Measurements from ENCODE around the gene NKIRAS1. TPM values are rescaled to one million over a fixed set of nuclear protein-coding genes. Genes with fewer than 3 reads are reported as not detected.
A peak's percentile ranks its signal among the peaks of the same experiment; 100 is the strongest.

NKIRAS1 gene
- total RNA-seq, 1 donor = 5.1 TPM

DNA sequence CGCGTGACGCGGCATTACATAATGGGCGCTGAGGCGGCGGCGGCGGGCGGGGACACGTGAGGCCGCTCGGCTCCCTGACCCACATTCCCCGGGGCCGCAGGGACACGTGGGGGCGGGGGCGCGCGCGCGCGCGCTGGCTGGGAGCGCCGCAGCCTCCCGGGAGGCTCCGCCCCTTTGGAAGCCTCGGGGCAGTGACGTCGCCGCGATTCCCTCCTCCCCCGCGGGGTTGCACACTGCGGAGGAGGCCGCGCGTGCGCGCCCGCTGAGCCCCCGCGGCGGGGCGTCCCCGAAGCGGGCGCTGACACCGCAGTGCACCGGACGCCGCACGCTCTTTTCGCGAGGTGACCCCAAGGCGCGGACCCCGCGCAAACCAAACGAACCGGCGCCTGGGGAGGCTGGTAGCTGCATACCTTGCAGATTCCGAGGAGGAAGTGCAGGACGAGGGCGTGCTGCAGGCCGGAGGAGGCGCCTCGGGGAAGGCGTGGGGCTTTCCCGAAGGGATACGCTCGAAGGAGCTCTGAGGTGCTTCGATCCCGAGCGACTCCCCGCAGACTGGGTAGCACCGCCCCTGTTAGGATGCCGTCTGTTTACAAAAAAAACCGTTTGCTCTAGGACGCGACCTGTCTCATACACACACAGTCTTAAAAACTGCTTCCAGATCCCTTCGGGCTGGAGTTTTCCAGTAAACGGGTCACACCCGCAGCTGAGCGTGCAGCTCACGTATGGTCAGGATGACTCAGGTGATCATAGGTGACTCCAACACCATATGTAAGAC lies 29.3 kb upstream of the NKIRAS1 start:
- H3K27me3 ChIP-seq (ENCODE audit: insufficient read depth, low read length) = no peaks in the 10 kb centered on the region
- H3K4me3 ChIP-seq (ENCODE audit: low read length) = peak overlapping the region; percentile 88
- peaks cover 31% of the 10 kb centered on the region for H3K4me1 ChIP-seq (ENCODE audit: insufficient read depth, low read length)
- H3K9me3 ChIP-seq (ENCODE audit: low read depth, low read length) = no peaks in the 10 kb centered on the region

DNA sequence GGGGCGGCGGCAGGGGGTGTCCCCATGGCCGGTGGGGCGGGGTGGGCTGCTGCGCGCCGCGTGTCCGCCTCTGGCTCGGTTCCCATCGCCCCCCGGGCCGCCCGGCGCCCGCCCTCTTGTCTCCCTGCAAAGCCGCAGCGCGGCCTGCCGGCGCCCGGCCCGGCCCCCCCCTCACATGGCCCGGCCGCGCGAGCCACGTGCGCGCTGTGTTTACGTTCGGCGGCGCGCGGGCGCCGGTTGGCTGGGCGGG lies 28.8 kb upstream of the NKIRAS1 start:
- no peaks in the 10 kb centered on the region for H3K9me3 ChIP-seq (ENCODE audit: low read depth, low read length)
- H3K27me3 ChIP-seq (ENCODE audit: insufficient read depth, low read length) = no peaks in the 10 kb centered on the region
- peaks cover 31% of the 10 kb centered on the region for H3K4me1 ChIP-seq (ENCODE audit: insufficient read depth, low read length)
- peak overlapping the region; percentile 88 for H3K4me3 ChIP-seq (ENCODE audit: low read length)

DNA sequence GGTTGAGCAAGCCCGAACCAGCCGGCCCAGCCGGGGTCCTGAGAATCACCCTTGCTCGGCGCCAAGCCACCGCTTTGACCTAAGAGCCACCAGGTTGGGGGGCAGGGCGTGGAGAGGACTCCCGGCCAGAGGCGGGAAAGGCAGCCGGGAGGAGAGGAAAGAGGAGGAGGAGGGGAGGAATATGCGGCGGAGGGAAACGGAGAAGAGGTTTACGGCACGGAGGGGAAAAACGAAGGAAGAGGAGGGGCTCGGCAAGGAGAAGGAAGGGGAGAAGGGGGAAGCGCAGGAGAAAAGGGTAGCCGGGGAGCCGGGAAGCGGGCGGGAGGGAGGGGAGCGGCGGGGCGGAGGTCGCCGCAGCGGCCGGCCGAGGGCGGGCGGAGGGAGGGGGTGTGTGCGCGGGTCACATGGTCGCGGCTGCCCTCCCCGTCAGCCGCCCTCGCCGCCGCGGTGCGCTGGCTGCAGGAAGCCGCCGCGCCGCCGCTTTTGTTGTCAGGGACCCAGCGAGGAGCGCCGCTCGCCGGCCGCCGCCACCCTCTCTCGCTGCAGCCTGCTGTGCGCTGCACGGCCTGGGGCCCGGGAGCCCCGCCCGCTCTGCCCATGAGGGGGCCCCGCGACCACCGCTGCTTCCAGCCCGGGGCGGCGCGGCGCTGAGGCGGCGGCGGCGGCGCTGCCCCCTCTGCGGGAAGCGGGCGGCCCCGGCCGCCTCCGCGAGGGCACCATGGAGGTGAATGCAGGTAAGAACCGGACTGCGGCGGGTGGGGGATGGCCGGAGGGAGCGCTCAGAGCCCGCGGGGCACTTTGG lies 28.3 kb upstream of the NKIRAS1 start, which contains the start of gene NR1D2:
NR1D2 (plus strand) TSS at position 426 of the 802 bp plus-strand sequence; CDS start at position 719, 293 bp downstream.
- no peaks in the 10 kb centered on the region for H3K27me3 ChIP-seq (ENCODE audit: insufficient read depth, low read length)
- no peaks in the 10 kb centered on the region for H3K9me3 ChIP-seq (ENCODE audit: low read depth, low read length)
- peak within 1 kb of the TSS; percentile 88 for H3K4me3 ChIP-seq (ENCODE audit: low read length)
- H3K4me1 ChIP-seq (ENCODE audit: insufficient read depth, low read length) = peaks cover 30% of the 10 kb centered on the region

GRCh38 chr3:23944007-23944783 lies 27.4 kb upstream of the NKIRAS1 start:
- H3K4me1 ChIP-seq (ENCODE audit: insufficient read depth, low read length) = peaks cover 22% of the 10 kb centered on the region
- no peaks in the 10 kb centered on the region for H3K9me3 ChIP-seq (ENCODE audit: low read depth, low read length)
- no peak overlapping the region for H3K4me3 ChIP-seq (ENCODE audit: low read length)
- H3K27me3 ChIP-seq (ENCODE audit: insufficient read depth, low read length) = no peaks in the 10 kb centered on the region

DNA sequence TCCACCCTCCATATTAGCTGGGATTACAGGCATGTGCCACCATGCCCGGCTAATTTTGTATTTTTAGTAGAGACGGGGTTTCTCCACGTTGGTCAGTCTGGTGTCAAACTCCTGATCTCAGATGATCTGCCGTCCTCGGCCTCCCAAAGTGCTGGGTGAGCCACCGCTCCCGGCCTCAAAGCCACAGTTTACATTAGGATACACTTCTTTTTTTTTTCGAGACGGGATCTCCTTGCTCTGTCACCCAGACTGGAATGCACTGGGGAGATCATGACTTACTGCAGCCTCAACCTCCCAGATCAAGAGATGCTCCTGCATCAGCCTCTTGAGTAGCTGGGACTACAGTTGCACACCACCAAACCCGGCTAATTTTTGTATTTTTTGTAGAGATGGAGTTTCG lies 25.8 kb upstream of the NKIRAS1 start:
- Histone ChIP-seq H3K4me1 (ENCODE audit: insufficient read depth, low read length) (peaks cover 16% of the 10 kb centered on the region), H3K4me3 (ENCODE audit: low read length) (no peak overlapping the region), H3K27me3 (ENCODE audit: insufficient read depth, low read length) (no peaks in the 10 kb centered on the region), H3K9me3 (ENCODE audit: low read depth, low read length) (no peaks in the 10 kb centered on the region)

- Histone ChIP-seq H3K4me3 (ENCODE audit: low read length) (no peak overlapping the region), H3K4me1 (ENCODE audit: insufficient read depth, low read length) (peaks cover 6% of the 10 kb centered on the region), H3K9me3 (ENCODE audit: low read depth, low read length) (no peaks in the 10 kb centered on the region), H3K27me3 (ENCODE audit: insufficient read depth, low read length) (no peaks in the 10 kb centered on the region)
Measured at GRCh38 chr3:23941440-23941839, 24.6 kb upstream of the NKIRAS1 start.

GRCh38 chr3:23940775-23941174 lies 24.0 kb upstream of the NKIRAS1 start:
- Histone ChIP-seq H3K27me3 (ENCODE audit: insufficient read depth, low read length) (no peaks in the 10 kb centered on the region), H3K9me3 (ENCODE audit: low read depth, low read length) (no peaks in the 10 kb centered on the region), H3K4me3 (ENCODE audit: low read length) (no peak overlapping the region), H3K4me1 (ENCODE audit: insufficient read depth, low read length) (peaks cover 3% of the 10 kb centered on the region)

GRCh38 chr3:23938688-23939087 lies 21.9 kb upstream of the NKIRAS1 start:
- H3K27me3 ChIP-seq (ENCODE audit: insufficient read depth, low read length) = no peaks in the 10 kb centered on the region
- no peak overlapping the region for H3K4me3 ChIP-seq (ENCODE audit: low read length)
- H3K4me1 ChIP-seq (ENCODE audit: insufficient read depth, low read length) = no peaks in the 10 kb centered on the region

GRCh38 chr3:23937296-23937695 lies 20.5 kb upstream of the NKIRAS1 start:
- Histone ChIP-seq H3K4me1 (ENCODE audit: insufficient read depth, low read length) (no peaks in the 10 kb centered on the region), H3K9me3 (ENCODE audit: low read depth, low read length) (no peaks in the 10 kb centered on the region), H3K27me3 (ENCODE audit: insufficient read depth, low read length) (no peaks in the 10 kb centered on the region), H3K4me3 (ENCODE audit: low read length) (no peak overlapping the region)

More at GRCh38 chr3:23938688-23939087, 21.9 kb upstream of the NKIRAS1 start:
- no peaks in the 10 kb centered on the region for H3K9me3 ChIP-seq (ENCODE audit: low read depth, low read length)

DNA sequence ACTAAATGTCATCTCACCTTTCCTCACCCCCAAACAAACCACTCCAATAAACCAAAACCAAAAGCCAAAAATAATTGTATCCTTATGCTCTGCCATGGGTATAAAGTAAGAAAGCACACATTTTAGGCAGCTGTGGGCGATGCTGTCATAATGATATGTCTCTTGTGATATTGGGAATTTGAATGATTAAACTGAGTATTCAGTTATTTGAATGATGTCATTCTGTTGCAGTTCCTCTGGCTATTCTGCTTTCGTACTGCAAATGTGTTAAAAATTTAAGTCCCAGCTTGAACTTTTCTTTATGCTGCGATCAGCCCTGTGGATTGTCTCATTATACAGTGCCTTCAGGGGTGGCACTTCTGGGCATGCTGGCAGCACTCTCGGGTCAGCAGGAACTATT lies 17.5 kb upstream of the NKIRAS1 start:
- Histone ChIP-seq H3K27me3 (ENCODE audit: insufficient read depth, low read length) (no peaks in the 10 kb centered on the region), H3K9me3 (ENCODE audit: low read depth, low read length) (no peaks in the 10 kb centered on the region), H3K4me3 (ENCODE audit: low read length) (no peak overlapping the region), H3K4me1 (ENCODE audit: insufficient read depth, low read length) (peaks cover 8% of the 10 kb centered on the region)

- Histone ChIP-seq H3K9me3 (ENCODE audit: low read depth, low read length) (no peaks in the 10 kb centered on the region), H3K4me1 (ENCODE audit: insufficient read depth, low read length) (peaks cover 14% of the 10 kb centered on the region), H3K27me3 (ENCODE audit: insufficient read depth, low read length) (no peaks in the 10 kb centered on the region), H3K4me3 (ENCODE audit: low read length) (no peak overlapping the region)
Measured at GRCh38 chr3:23932571-23932970, 15.8 kb upstream of the NKIRAS1 start.

DNA sequence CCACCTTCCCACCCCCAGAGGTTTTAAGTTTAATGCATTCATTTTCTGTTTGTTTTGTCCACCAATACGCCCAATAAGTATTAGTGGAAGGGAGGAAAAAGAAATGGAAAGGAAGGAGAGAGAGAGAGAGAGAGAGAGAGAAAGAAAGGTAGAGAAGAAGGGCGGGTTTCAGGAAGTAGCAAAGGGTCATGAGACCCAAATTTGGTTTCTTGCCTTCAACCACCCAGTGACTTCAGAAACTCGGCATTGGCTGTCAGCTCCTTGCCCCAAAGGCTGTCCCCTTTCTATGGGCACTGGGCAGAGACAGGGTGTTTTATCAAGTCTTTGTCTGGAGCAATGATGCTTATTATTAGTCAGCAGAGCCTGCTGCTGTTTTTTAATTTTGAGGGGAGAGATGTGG lies 14.8 kb upstream of the NKIRAS1 start:
- H3K4me1 ChIP-seq (ENCODE audit: insufficient read depth, low read length) = peaks cover 14% of the 10 kb centered on the region
- H3K4me3 ChIP-seq (ENCODE audit: low read length) = no peak overlapping the region
- H3K9me3 ChIP-seq (ENCODE audit: low read depth, low read length) = no peaks in the 10 kb centered on the region
- no peaks in the 10 kb centered on the region for H3K27me3 ChIP-seq (ENCODE audit: insufficient read depth, low read length)

DNA sequence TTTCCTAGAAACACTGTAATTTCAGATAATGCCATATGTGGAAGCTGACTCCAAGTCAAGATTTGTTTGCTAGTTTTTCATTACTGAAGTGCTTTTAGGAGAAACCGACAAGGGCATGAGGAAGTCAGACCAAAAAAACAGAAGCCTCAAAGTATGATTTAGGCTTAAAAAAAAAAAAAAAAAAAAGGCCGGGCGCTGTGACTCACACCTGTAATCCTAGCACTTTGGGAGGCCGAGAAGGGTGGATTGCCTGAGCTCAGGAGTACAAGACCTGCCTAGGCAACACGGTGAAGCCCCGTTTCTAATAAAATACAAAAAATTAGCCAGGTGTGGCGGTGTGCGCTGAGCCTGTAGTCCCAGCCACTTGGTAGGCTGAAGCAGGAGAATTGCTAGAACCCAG lies 11.7 kb upstream of the NKIRAS1 start:
- H3K9me3 ChIP-seq (ENCODE audit: low read depth, low read length) = no peaks in the 10 kb centered on the region
- H3K27me3 ChIP-seq (ENCODE audit: insufficient read depth, low read length) = no peaks in the 10 kb centered on the region
- peaks cover 14% of the 10 kb centered on the region for H3K4me1 ChIP-seq (ENCODE audit: insufficient read depth, low read length)
- H3K4me3 ChIP-seq (ENCODE audit: low read length) = no peak overlapping the region

DNA sequence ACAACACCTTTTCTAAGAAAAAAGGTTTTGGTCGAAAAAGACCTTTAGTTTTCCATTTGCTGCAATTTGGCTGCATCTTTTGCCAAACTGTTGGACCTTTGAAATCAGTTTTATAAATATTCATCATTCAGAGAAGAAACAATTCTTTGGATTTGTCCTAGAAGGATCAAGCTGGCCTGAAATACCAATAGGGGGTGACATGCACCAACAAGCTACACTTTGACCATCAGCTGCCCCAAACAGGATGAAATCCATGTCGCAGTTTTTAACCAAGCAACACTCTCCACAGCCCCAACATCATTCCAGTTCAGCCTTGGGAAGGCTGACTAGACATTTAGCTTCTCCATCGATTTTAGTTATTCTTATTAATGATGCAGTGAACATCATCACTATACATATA lies 9.9 kb upstream of the NKIRAS1 start:
- Histone ChIP-seq H3K4me1 (ENCODE audit: insufficient read depth, low read length) (peaks cover 10% of the 10 kb centered on the region), H3K4me3 (ENCODE audit: low read length) (no peak overlapping the region)

GRCh38 chr3:23926246-23926645 lies 9.5 kb upstream of the NKIRAS1 start:
- Histone ChIP-seq H3K9me3 (ENCODE audit: low read depth, low read length) (no peaks in the 10 kb centered on the region), H3K4me3 (ENCODE audit: low read length) (no peak overlapping the region), H3K27me3 (ENCODE audit: insufficient read depth, low read length) (no peaks in the 10 kb centered on the region), H3K4me1 (ENCODE audit: insufficient read depth, low read length) (peaks cover 6% of the 10 kb centered on the region)

More for the DNA sequence above, 9.9 kb upstream of the NKIRAS1 start:
- Histone ChIP-seq H3K9me3 (ENCODE audit: low read depth, low read length) (no peaks in the 10 kb centered on the region), H3K27me3 (ENCODE audit: insufficient read depth, low read length) (no peaks in the 10 kb centered on the region)

All from mononuclear cell (primary cell).